ENCODE data around the gene RASSF10.
A peak's percentile ranks its signal among the peaks of the same experiment; 100 is the strongest.

Gene RASSF10

DNA sequence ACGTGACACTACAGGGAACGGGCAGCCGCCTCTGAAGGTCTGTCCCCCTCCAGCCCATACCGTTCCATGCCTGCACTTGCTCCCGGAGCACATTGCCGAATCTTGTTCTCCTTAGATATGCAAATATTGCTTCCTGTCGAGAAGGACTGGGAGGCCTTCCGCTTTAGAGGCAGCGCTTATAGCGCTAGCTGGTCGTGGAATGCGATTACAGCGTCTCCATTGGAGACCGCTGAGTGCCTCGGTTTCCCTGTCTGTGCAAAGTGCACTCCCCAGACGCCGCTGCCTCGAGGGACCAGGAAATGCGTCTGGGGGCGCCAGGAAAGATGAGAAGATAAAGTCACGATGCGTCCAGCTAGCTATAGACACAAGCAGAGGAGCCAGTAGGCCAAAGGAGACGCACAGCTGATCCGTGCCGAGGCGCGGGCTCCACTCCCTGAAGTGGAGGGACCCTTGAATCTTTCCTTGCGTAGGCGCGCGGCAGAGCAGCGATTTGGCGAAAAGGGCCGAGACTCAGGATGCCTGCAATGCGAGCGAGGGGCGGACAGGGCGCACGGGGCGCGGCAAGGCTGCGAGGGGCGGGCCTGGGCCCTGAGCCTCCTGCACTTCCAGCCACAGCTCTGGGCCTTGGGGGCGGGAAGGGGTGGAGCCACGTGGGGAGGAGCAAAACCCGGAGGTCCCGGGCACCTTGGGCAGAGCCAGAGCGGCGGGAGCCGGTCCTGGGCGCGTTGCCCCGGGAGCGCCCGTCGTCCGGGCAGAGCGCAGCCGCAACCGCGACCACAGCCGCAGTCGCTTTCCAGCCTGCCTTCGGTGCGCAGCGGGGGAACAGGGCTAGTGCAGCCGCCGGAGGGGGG lies at the start of gene RASSF10:
Gene RASSF10 (plus strand): TSS at position 692 of the 851 bp plus-strand sequence. CDS start 261 bp downstream, outside the sequence.
- DNase-seq: no peak

DNA sequence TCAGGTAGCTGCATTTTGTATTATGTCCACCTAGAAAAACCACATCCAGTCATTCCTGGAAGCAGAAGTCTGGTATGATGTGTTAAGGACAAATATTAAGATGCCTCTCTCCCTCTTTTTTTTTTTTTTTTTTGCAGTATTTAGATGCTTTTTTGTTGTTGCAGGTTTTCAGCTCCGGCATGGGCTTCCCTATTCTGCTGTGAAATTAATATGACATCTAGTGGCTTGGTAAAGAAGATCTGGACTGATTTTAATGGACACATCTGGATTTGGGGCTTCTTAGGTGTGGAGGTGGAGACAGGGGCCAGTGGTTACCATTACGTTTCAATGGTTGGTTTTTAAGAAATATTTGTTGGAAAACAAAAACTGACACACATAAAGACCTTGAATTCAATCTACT lies 47.5 kb upstream of the RASSF10 start:
- no peak for DNase-seq

DNA sequence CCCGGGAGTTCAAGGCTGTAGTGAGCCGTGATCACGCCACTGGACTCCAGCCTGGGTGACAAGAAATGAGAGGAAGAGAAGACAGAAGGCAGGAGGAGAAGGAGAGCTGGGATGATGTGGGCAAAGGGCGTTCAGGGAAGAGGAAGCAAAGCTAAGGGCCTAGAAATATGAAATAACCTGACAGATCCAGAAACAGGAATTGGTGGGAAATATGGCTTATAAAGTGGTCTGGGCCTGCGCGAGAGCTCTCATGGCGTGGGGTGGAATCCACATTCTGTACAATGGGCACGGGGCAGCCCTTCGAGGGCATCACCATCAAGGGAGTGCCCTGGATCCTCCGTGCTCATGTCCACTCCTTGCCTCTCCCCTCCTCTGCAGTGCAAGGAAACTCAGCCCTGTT lies 46.8 kb upstream of the RASSF10 start:
- DNase-seq: no peak

DNA sequence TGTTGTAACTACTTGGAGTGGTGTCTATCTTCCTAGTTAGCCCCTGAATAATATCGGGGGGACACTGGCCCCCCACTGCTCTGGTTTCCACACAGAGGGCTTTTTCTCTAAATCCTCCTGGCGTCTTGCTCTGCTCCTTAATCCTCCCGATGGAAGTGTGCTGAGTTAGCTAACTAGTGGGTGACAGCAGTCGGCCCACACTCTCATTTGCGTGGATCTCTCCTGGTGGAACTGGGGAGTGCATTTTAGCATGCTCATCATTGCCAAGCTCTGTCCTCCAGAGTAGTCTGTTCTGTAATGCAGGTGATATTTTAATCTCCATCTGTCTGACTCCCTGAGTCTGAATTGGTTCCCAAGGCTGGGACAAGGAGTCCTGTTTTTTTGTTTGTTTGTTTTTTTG lies 46.1 kb upstream of the RASSF10 start:
- DNase-seq: no peak

DNA sequence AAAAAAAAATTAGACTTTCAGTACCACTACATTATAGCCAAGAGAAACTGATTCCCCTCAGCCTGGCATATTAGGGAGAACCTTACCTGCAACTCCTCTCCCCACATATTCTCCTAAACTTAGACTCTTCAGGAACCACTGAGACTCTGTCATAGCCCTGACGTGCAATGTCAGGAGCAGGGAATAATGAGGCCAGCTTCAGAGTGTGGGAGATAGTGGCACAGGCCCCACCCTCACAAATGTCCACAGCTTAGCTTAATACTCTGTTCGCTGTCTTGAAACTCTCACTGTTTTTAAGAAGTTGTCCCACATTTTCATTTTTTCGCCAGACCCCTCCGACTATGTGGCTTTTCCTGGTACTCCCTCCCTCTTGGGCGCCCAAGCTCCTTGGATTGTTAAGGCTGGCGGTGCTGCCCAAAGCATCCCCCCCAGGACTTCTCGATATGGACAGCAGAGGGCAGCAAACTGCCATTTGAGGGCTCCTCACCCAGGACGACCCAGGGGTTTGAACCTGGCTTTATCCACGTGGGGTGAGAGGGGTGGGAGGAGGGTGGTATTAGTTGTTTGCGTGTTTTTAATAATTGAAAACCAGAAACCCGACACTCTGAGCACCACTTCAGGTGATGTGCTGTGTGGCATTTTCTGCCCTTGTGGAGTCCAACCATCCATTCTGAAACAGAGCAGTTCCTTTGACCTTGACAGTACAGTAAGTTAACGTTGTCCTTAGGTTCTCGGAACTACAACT lies 45.2 kb upstream of the RASSF10 start:
- DNase-seq: peak; percentile 11 to 36 (median 23)

DNA sequence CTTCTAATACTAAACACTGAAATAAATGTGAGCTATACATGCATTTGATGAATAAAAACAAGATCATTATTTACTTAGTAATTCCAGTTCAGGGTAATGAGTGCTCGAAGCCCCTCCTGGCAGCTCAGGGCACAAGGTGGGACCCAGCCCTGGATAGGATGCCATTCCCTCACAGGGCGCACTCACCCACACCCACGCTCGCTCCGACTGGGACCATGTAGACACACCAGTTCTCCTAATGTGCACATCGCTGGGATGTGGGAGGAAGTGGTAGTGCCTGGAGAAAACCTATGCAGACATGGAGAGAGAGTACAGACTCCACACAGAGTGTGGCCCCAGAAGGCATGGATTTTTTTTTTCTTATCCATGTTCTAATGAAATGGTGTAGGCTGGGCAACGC lies 44.5 kb upstream of the RASSF10 start:
- DNase-seq: no peak

DNA sequence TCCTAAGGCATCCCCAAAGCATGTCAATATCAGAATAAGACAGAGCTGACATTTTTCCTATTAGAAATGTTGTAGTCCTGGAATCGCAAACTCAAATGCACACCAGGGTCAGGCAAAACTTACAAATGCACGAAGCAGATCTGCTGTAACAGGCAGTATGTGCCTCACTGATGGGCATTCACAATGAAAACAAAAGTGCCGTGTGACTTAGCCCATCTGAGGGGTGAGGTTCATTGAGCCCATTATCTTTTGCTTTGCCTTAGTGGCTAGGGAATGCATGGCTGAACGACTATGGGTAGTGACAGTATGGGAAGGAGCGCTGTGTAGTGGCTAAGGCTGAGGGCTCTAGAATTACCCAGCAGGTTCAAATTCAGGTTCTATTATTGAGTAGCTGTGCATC lies 43.1 kb upstream of the RASSF10 start:
- DNase-seq: no peak

DNA sequence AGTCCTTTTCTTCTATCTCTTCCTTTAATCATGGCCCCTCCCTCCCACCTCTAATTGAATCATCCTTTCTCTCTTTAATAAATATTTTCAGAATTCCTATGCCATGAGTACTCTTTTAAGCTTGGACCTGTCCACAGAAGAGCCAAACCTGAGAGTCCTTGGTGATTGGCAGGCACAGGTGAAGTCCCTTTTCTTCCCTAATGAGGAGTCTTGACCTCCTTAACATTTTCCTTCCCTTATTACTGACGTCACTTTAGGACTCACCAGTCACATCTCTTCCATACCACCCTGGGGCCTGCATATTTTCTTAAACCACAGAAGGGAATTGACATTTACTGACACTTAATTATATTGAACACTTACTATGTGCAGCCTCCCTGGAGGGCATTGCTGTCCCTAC lies 41.0 kb upstream of the RASSF10 start:
- no peak for DNase-seq

DNA sequence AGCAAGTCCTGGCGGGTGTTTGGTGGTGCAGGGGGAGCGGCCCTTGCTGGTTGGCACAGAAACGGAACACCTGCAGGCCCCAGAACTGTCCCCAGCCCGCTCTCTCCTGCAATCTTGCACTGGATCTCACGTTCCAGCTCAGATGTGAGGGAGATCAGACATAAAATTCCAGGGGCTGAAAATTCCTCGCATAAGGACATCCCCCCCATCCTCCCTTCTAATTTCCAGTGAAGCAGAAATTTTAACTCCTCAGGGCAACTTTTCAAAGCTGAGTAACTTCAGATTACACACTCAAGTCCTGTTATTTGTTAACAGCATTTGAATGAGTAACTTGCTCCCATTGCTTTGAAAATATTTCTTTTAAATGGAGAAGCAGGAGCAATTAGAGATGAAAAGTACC lies 40.3 kb upstream of the RASSF10 start:
- no peak for DNase-seq

DNA sequence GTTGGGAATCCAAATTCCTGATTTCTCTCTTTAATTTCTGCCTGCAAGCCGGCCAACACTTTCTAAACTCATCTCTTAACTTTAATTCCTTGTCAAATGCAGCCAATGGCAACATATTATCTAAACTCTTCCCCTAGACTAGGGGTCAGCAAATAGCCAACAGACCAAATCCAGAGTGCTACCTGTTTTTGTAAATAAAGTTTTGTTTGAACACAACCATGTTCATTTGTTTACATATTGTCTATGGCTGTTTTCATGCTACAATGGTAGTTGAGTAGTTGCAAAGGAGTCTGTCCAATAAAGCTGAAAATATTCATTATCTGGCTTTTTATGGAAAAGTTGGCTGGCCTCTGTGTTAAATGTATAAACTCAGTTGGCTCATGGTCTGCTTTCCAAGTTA lies 37.2 kb upstream of the RASSF10 start:
- no peak for DNase-seq

DNA sequence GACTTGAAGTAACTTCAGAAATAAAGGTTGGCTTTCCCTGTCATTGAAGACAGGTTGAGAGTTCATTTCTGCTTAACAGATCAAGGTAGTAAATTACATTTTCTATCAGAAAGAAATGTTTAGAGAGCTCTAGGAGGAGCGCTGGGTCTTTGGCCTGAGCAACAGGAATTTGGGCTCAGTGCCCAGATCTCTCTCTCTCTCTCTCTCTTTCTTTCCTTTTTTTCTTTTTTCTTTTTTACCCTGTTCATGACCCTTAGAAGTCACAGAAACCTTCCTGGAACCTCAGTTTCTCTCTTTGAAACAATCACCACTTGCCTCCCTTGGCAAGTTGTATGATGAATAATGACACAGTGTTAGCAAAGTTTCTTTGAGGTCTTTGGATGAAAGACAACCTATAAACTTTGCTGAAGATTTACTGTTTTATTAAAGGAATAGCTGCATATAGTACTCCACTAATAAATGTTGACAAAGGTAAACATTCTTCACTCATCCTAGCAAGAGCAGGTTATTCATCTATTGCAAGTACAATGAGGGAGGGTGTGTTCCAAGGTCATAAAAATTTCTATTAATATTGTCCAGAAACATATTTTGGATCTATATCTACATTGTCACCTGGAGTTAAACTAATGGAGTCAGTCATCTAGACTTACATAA lies 35.5 kb upstream of the RASSF10 start:
- no peak for DNase-seq

DNA sequence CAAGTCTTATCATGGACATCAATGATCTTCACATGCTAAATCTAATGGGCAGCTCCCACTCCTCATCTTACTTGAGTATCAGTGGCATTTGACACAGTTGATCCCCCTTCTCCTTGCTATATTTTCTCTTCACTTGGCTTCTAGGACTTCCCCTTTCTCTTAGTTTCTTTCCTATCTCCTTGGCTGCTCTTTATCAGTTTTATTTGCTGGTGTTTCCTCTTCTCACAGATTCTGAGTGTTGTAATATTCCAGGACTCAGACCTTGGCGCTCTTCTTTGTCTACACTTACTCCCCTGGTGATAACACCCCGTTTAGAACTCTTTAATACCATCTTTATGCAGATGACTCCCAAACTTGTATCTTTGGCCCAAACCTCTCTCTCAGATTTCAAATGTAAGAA lies 33.9 kb upstream of the RASSF10 start:
- no peak for DNase-seq

DNA sequence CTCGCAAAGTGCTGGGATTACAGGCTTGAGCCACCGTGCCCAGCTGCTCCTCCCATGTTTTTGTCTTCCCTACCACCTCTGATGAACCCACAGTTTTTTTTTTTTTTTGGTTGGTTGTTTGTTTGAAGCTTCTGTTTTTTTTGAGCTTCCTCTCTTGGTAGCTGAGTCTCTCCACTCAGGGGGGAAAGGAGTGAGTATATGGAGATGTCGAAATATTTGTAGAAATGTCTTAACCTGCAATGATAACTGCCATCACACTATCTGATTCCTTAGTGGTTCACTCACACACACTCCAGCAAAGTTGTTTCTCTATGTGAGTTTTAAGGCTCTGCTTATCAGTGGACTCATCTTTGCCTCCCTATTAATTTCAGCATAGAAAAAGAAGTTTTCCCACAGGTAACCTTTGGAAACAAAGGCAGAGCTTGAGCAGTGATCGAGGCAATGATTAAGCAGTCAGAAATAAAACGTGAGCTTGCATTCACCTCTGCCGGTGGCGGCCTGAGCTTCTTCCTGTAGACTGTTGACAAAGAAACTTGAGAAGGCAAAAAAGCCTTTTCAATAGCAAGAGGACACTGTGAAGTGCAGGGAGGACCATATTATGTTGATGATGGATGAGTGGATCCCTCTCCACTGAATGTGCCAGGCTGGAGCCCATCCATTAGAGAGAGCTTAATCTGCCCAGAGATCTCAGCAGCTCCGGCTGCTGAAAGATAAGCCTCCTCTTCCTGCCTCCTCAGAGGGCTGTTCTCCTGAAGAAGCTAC lies 29.0 kb upstream of the RASSF10 start:
- DNase-seq: no peak

DNA sequence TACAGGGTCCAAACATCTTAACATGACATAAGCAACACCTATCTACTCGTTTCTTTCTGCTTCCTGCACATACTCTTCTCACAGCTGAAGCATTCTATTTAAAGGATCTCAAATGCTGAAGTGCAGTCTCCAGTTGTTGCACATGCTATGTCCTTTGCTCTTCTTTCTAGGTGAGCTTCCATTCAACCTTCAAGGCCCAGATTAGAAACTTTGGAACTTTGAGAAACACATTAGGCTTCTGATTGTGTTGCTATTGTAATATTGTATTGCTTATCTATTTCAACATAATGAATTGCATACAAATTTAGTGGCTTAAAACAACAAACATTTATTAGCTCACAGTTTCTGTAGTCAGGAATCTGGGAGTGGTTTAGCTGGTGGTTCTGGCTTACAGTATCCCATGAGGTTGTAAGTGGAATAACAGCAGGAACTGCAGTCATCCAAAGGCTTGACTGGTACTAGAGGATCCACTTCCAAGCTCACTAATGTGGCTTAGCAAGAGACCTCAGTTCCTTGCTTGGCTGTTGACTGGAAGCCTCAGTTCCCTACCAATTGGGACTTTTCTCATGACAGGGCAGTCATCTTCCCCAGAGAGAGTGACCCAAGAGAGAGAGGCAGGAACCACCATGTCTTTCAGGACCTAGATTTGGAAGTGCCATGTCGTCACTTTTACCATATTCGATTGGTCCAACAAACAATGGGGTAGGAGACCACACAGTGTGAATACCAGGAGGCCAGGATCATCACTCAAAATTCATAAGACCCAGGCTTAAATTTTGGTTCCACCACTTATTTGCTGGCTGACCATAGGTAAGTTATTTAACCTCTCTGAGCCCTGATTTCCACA lies 27.2 kb upstream of the RASSF10 start:
- no peak for DNase-seq

DNA sequence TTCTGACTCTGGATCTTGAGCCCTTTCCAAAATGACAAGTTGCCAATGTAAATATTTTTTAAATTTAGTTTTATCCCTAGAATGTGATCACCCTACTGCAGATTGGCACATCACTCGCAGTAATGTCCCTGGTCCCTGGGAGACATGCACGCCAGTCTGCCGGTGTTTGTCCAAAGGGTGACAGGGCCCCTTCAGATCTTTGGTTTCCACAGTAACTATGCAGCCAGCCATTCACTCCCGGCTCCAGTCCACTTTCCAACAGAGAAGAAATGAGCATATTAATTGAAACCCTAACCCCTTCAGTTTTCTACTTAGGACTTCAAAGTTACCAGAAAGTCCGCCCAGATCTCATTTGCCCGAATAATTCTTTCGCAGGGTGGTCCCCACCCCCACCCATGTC lies 25.8 kb upstream of the RASSF10 start:
- DNase-seq: no peak

DNA sequence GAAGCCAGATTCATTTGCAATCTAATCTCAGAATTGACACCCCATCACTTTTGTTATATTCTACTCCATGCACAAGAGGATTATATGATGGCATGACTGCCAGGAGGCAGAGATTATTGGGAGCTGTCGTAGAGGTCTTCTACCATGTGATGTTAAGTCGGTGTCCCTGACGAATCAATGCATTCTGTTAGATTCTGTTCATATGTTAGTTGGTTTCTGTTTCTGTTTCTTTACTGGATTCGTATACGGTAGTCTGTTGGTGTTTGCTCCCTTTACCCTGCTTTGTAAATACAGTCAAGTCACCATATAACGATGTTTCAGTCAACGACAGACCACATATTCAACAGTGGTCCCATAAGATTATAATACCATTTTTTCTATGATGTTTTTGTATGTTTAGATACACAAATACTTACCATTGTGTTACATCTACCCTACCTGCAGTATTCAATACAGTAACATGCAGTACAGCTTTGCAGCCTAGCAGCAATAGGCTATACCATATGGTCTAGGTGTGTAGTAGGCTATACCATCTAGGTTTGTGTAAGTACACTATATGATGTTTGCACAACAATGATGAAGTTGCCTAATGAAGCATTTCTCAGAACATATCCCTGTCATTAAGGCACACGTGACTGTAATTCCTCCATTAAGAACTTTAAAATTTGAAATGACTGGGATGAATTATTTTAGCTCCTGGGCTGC lies 22.8 kb upstream of the RASSF10 start:
- no peak for DNase-seq

DNA sequence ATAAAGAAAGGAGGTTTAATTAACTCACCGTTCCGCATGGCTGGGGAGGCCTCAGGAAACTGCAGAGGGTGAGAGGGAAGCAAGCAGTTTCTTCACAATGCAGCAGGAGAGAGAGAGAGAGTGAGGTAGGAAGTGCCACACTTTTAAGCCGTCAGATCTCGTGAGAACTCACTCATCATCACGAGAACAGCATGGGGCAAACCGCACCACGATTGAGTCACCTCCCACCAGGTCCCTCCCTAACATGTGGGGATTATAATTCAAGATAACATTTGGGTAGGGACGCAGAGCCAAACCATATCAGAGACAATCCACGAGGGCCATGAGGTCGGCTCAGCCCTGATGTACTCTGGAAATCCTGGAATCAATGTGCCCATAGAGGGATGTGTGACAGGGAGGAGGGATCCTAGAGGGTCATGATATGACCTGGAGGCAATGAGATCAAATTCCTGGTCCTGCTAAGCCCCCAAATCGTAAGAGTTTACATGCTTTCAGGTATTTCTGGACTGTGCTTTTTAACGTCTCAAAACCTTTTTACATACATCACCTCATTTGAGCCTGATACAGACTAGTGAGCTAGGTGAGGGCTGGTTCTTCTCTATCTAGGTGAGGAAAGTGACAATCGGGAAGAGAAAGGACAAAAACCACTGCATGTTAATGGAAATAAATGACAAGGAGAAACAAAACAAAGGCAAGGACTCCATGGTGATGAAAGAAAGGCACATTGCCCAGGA lies 19.5 kb upstream of the RASSF10 start:
- DNase-seq: no peak

DNA sequence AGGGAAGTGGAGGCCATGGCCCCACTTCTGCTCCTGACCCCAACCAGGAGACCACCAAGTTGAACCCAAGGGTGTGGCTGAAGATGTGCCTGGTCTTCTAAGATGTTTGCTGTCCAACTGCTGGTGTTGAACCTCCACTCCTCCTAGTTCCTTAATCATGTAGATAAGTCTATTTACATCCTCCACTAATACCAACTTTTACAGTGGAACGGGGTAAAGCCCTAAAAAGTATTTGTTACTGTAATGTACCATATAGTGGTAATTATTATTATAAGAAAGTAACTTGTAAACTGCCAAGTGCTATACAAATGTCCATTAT lies 19.0 kb upstream of the RASSF10 start:
- no peak for DNase-seq

DNA sequence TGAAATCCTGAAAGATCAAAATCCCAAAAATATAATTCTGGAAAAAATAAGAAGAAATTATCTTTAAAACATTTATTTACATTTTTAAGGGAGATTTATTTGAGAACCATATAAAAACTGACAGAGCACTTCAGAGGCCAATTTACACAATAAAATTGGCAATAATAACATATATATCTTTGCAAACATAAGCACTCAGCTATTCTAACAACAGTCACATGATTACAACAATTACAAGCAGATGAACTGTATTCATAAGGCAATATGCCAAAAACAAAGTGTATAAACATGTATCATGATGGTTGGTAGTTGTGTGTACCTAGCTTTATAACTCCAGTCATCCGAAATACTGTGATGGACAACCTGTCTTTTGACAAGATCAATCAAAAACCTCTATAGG lies 17.7 kb upstream of the RASSF10 start:
- DNase-seq: no peak

DNA sequence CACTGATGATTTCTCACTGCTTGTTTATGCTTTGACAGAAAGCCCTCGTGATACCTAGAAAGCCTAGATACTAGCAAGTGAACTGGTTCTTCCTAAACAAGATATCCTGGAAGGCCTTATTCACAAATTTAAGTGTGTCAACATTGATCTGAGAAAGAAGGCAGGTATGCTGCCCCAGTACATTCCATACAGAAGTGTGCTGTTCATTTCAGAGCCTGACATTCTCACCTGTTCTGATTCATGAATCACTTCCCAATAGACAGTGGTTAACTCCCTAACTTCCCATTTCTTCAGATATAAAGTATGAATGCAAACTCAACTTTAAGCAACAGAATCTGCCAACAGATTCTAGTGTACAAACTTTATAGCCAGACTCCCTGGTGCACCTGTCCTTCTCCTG lies 15.5 kb upstream of the RASSF10 start:
- no peak for DNase-seq

DNA sequence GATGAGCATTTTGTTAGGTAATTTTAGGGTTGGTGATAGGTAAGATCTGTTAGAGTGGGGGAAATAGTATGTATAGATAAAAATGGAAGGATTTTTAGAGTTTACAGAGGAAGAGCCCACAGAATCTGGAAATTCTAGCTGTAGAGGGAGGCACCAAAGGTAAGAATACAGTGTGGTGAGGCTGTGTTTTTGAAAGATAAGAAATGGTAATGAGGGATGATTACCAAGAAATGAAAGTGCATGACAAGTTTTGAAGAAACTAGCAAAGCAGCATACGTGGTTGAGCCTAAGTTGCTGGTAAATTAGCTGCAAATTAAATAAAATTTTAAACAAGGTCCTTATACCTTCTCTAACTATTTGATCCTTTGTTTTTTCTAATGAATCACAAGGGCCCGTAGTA lies 14.6 kb upstream of the RASSF10 start:
- no peak for DNase-seq
